Activated gamma-delta T cell treated with Interleukin-2 at 50 U/mL for 16 hours (primary cell): ENCODE results near the gene HHAT.

Experiments used
- DNase-seq: peaks from one replicate; pipeline ENCODE4 v3.0.0-alpha.2; 2020

HHAT gene

DNA sequence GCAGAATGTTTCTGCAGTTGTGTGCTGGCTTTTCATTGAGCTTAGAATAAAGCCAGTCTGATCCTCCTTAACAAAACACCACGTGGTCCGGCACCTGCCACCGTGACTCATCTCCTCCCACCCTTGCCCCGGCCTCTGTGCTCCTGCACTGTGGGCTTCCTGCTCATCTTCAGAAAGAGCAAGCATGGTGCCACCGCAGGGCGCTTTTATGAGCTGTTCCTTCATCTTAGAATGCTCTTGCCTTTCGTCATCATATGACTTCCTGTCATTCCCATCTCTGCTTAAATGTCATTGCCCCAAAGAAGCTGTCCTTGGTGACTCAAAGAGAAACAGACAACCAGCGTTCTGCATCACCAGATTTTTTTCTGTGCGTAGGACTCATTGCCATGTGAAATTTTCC lies 117.8 kb downstream of the HHAT start:
- peak; percentile 73 for DNase-seq

DNA sequence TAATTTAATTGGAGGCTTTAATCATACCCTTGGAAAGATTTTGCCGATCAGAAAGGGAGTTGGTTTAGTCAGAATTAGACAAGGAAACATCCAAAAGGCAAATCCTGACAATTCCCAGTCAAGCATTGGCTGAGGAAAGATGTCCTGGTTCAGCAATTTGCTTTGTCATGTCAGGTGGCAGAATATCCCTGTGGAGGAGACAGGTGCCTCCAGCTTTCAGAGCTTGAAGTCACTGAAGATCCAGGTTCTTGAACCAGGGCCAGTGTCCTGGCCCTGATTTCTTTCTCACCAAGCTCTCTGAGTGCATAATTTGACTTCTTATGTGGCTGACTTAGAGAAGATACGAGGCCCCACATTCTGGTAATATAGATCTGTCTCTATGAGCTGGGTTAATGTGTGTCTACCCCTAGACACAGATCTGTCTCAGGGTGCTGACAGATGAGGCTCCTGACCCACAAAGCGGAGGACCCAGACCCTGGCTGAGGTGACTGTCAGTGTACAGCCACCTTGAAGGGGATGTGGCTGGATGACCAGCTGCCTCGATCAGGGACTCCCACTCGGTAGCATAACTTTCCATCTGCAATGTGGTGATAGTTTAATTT lies 118.9 kb downstream of the HHAT start:
- no peak for DNase-seq

DNA sequence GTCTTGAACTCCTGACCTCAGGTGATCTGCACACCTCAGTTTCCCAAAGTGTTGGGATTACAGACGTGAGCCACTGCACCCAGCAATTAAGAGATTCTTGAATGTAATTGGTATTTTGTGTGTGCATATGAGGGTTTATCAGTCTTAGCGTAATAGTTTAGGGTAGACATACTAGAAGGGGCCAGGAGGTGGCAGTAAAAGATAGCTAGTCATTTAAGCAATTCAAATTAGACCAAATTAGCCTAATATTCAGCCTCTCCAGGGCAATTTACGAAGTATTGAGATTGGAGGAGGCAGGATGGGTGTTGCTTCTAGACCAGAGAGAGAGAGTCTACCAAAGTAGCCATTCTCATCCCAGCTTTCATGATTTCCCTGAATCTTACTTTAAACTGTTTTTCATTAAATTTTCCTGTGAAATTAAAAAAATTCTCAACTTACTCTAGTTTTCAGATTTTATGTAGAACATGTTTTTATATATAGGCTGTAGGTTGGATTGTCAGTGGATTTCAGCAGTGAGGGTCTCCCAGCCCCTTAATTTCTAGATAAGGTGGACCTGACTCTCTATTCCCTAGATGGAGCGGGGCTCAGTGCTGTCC lies 119.7 kb downstream of the HHAT start:
- DNase-seq: peak; percentile 13

DNA sequence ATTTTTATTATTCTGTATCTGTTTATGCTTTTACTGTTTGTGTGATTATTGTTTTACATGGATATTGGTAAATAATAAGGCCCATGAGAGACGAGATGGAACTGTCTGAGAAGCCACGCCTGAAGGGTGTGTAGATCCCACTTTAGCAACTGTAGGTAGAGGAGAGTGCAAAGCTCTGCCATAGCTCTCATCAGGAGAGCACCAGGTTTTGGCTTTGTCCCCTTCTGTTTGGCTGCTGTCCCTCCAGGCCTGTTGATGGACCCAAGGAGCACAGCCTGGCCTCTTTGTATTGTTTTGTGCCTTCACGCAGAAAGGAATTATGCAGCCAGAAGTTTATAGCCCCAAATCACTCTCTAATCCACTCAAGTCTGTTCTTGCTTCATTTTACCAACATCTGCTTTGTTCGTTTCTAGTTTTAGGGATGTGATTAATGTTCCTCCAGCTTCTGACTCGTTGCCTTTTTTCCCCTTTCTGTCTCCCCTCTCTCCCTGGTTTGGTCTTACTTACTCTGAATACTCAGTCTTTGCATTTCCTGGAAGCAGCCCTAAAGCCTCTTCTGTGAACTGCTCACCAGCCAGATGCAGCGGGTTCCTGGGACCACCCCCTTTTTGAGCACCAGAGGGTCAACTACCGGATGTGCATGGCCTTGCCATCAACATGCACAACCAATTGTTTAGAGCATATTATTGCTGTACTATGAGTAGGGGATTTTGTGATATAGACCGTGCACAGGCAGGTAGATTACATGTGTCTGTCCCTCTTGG lies 127.3 kb downstream of the HHAT start:
- DNase-seq: no peak

DNA sequence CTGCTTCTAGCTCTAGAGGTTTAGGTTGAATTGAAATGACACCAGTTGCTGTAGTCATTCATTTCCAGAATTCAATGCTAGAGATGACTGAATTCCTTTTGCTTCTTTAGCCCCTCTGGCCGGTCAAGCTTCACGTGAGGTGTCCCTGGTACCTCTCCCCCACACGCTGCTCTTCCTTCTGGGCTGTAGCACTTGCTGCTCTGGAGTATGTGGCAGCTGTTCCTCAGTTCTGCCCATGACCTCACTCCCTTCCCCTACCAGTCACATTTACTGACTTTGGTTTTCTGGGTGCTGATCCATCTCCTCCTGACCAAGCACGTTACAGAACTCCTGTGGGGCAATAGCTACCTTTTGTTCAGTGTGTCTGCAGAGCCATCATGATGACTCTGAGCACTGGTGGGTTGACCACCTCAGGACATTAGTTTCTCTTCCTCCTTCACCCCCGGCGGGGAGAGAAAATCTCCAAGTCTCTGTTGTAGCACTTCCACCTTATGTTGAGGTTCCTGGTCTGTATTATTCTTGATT lies 128.1 kb downstream of the HHAT start:
- no peak for DNase-seq

DNA sequence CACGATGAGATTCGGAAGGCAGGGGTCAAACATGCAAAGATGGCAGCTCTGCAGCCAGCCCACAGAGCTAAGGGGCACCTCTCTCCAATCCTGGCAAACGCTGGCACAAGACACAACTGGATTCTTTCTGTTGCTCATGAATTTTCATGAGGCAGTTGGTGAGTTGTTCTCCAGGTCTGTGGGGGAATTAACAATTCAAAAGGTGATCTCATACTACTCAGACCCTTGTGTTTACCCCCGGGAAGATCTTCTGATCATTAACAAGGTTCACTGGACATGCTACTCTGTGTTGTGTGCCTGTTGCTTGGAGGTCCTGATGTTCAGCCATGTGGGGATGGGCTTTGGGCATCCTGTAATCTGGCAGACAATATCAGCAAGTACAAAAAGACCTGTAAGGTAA lies 128.9 kb downstream of the HHAT start:
- no peak for DNase-seq

DNA sequence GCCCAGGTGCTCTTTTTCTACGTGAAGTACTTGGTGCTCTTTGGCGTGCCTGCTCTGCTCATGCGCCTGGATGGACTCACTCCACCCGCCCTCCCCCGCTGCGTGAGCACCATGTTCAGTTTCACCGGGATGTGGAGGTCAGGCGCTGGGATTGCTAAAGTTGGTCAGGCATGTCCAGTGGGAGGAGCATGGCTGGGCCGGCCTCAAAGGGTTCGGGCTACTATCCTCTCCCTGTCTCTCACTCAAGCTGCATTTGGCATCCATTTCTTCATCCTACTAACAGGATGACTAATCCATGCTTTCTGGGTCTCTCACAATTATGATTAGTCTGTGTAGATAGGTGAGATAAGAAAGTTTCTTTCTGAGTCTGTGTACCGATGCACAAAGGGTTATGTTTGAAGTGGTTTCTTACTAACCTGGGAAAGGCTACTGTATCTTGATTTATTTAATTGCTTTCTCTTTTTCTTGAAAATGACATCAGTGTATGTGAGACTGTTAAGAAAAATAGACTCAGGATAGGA lies 135.9 kb downstream of the HHAT start:
- no peak for DNase-seq

DNA sequence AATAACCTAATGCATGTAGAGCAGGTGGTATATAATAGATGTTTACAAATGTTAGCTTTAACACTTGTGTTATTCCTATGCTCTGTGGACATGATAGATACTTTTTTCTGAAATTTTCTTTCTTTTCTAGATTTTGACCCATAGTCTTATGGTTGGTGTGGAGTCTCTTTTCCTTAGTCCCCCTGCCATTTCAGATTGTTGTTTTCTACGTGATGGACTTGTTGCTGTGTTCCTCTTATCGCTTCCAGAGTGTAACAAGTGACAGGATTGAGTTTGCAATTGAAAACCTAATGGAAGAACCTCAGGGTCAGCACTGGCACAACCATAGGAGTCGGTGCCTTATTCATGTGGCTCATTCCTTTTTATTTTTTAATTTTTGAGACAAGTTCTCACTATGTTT lies 136.4 kb downstream of the HHAT start:
- DNase-seq: no peak

DNA sequence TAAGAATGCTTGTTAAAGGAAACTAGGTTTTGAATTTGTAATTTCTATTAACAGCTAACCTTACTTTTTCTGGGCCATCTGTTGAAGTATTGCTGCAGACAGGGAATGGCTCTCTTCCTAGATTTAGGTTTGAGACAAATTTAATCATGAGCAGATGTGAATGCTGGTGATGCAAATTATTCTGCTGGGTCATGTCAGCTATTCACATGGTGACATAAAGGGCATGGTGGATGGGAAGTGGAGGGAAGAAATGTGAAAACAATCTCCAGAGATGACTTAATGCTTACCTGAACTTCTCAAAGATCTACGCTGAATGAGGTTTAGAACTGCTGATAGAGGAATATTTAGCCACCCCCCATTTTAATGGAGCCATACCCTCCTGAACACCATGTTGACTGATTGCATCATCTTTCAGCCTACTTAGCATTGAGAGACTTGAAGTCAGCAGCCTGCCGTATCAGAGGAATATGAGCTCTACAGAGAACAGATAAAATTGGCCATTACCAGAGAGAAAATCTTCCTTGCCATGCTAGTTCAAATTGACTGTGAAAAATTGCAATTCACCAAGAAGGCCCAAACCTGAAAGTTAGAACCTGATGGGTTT lies 138.8 kb downstream of the HHAT start:
- no peak for DNase-seq

DNA sequence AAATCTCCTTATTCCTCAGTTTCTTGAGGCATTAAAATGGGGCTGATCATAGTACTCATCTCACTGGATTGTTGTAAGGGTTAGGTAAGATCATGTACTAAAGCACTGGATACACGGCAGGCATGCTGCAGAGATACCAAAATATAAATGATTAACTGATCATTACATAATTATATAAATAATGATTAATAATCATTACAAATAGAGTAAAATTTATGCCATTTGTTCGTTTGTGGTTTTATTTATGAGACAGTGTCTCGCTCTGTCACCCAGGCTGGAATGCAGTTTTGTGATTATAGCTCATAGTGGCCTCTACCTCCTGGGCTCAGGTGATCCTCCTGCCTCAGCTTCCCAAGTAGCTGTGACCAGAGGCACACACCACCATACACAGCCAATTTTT lies 140.7 kb downstream of the HHAT start:
- DNase-seq: no peak

DNA sequence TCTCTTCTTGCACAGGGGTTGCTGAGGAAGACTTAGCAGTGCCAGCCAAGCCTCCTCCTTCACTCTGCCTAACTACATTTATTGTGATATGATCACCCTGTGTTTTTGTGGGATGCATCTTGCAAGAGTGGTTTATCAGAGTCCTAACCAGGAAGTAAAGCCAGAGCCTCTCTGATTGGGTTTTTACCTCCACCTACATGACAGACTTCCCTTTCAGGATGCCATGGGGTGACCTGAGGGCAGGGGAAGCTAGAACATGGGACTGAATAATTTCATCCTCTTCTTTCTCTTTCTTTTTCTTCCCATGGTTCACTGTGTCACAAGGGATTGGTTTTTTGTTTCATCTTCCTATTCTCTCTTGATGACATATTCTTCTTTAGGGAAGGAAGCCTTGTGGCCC lies 146.6 kb downstream of the HHAT start:
- no peak for DNase-seq

DNA sequence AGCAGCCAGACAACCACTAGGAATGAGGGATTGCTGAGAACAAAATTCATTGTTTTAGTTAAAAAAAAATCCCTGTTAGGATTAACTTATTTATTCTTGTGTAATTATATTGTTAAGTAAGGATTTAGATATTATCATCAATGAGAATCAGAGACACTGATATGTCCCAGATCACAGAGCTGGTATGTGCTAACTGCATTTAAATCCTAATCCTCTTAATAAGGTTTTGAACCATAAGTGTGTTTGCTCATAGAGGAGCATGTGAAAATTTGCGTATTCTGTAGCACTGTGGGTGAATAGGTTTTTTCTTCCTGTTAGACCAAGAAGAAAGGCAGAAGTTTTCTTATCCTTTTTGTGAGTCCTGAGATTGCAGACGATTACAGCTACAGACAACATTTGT lies 147.1 kb downstream of the HHAT start:
- no peak for DNase-seq

DNA sequence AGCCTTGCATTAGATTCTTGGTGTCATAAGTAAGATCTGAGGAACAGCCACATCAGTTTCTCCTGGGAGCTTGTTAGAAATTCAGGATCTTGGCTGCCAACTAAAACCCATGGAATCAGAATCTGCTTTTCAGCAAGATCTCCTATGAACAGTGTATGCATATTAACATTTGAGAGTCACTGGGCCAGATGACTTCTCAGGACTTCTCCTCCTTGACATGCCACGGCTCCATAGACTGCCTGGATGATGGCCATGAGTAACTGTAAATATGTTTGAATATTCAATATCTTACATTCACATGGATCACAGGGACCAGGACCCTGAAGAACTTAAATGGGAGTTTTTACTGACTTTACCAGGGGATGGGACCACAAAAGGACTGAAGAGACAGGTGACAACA lies 148.0 kb downstream of the HHAT start:
- no peak for DNase-seq

DNA sequence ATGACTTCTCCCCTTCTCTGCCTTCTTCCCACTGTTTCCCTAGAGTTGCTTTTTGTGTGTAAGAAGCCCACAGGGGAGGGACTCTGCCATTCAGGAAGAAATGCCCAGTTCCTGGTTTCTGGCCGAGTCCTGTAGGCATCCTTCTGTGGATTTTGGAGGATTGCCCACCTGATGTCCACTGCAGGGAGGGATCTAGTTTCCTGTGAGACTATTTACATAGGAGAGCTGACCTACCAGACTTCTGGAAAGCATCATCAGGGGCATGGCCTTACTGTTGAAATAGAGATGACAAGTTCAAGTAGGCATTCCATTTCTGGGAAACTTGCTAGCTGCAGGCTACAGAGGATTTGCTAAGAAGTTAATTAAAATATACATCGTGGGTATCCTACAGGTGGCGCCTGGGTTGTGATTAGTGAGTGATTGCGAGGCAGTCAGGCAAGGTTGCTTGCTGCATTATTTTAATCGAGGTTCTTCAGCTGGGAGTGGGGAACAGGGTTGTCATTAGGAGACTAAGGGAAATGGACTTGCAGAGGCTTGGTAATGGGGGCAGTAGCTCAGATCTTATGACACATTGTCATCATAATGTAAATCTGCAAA lies 148.7 kb downstream of the HHAT start:
- no peak for DNase-seq

DNA sequence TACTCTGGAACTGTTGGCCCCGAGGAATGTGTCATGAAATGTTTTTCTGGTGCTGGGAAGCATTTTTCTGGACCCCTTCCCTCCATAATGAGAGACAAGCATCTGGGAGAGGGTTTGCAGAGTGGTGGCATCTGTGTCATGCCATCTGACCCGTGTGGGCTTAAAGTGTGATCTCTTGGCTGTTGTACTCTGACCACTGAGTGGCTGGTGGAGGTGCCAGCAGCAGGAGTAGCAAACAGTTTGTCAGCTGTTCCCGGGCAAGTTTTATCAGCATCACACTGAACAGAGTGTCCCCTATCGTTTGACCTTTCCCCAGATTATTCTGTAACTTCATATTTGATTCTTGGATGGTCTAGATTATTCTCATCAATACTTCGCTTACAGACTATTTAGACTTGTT lies 150.1 kb downstream of the HHAT start:
- DNase-seq: no peak

DNA sequence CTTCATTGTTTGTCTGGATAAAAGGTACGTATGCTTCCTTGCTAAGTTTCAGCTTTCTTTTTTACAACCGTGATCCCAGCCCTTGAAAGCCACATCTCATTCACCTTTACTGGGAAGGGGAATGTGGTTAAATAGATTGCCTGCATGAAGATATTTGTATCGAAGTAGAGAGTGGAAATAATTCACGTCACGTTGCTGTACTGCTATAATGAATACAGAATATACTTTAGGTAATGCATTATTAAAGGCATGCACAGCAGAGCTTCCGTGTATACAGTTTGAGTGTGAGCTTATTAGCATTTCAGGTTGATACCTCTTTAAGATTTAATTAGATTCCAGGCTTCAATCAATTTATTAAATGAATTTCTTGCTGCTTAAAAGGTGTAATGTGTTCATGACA lies 153.8 kb downstream of the HHAT start:
- no peak for DNase-seq

DNA sequence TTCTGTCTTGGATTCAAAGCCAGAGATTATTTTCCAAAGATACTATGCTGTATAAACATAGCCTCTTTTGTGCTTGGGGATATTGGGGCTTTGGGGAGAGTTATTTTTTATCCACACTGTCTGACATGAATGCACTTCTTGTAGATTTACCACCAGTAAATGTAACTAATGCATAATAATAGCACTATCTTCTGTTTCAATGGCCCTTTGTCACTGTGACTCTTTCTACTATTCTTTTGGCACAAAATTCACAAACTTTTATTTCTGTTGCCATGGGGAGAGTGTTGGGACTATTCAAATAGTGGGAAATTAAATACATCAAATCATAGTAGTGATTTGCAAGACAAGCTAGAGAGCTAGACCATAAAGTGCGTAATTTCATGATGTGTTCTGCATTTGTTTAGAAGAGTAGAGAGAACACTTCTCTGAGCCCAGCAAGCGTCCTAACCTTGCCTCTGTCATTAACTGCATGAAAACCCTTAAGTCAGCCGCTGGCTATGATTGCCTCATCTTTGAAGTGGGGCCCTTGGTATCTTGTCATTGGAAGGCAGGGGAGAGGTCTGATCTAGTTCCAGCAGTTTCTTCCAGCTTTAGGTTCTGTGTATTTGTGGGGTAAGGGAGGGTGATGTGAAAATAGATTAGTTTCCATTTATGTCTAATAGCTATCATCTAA lies 154.4 kb downstream of the HHAT start:
- no peak for DNase-seq

DNA sequence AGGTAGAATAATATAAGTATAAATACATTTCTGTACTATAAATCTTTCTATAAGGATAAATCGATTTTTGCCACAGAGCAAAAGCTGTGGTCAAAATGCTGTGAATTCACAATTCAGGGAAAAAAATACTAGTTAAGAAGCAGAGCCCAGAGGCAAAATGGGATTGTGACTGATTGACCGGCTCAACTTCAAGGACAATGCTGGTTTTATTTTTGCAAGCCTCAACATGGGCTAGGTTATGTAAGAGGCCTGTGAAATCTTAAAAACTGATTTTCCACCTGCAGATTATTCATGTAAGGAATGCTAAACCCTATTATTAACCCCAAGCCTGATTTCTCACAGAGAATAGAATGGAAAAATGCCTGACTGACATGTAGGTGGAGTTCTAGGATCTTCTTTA lies 155.1 kb downstream of the HHAT start:
- DNase-seq: no peak

DNA sequence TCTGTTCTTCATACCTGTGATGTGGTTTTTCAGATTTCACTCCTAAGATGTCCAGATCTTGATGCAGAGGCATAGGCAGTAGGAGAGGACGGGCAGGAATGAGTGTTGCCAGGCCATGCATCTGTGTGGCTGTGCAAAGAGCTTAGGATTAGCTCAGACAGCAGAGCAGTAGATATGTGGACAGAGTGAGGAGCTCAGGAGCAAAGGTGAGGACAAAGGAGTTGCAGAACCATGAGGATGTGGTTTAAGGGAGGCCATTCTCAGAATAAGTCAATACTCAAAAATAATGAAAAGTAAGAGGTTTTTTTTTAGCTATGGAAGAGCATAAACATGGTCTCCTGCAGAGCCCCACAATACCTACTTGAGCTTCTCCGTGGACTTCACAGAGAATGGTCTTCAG lies 158.3 kb downstream of the HHAT start:
- DNase-seq: no peak

DNA sequence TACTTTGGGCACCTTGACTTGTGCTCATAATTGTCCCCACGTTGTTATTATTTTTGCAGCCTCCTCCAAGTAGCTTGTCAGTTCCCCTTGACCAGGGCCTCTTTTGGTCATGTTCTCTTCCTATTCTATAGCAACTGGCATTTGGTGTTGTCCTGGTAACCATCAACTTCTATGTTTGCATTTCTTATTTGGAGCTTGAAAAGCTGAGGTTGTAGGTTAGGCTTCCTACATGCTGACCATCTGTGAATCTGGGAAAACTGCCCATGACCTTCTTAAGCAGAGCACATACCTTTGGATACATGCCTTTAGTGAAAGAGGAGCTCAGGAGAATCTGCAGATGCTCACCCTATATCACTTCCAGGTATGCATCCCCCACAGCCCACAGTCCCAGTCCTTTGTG lies 160.8 kb downstream of the HHAT start:
- no peak for DNase-seq

DNA sequence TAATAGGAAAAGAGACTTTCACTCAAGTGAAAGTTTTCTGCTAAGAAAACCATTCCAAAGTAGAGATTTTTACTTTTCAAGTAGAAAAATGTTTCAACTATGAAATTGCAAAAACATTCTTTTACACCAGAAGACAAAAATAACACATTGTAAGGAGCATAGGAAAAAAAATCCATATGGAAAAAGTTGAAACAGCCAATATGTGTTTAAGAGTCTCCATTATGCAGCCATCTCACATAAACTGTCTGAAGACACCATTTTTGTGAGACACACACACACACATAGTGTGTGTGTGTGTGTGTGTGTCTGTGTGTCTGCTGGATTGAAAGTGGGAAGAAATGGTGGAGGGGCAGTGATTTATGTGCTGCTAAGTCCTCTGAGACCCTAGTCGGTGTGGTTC lies 162.1 kb downstream of the HHAT start:
- DNase-seq: no peak

DNA sequence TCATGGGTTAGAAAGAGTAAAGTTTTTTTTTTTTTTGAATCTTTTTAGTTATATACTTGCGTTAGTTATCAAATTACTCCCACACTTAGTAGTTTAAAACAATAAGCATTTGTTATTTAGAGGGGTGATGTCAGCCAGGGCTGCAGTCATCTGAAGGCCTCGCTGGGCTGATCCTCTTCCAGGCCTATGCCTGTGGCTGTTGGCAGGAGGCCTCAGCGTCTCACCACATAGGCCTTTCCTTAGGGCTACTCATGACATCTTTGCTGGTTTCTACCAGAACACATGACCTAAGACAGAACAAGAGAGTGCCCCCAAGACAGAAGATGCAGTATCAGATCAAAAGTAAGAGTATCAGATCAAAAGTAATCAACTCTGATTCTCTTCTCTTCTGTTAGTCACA lies 167.4 kb downstream of the HHAT start:
- DNase-seq: no peak

DNA sequence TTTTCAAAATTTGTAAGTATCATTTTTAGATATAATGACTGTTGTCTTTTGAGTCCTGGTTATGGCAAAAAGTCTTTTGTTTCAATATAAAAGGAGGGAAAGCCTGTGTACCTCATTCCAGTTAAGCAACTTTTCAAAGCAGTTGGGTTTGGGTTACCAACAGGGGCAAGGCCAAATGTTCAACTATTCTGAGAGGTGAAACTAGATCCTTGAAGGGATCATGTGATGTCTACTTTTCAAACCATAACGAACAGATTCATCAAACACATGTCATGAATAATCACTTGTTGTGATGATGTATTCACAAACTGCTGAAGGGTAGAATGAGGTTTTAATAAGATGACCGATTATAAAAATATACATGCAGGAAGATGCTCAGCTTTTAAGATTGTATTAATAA lies 171.3 kb downstream of the HHAT start:
- DNase-seq: no peak
